ENCODE data around the gene SSH2.

Gene SSH2

GRCh38 chr17:29612404-29613280 is 317.4 kb downstream of the SSH2 start:
- DNase-seq (ENCODE audit: low read depth in 3 of 3), result no peak

DNA sequence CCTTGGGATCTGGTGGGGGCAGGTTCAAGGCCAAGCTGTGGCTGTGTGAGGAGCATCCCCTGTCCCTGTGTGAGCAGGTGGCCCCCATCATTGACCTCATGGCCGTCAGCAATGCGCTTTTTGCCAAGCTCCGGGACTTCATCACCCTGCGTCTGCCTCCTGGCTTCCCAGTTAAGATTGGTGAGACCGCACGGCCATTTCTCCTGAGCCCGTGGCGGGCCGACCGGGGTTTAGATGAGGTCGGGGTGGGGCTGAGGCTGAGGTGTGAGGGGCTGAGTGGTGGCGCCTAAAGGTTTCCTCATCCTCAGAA is 318.0 kb downstream of the SSH2 start:
- no peak for DNase-seq (ENCODE audit: low read depth in 3 of 3)

GRCh38 chr17:29611351-29612093 is 318.5 kb downstream of the SSH2 start:
- no peak for DNase-seq (ENCODE audit: low read depth in 3 of 3)

DNA sequence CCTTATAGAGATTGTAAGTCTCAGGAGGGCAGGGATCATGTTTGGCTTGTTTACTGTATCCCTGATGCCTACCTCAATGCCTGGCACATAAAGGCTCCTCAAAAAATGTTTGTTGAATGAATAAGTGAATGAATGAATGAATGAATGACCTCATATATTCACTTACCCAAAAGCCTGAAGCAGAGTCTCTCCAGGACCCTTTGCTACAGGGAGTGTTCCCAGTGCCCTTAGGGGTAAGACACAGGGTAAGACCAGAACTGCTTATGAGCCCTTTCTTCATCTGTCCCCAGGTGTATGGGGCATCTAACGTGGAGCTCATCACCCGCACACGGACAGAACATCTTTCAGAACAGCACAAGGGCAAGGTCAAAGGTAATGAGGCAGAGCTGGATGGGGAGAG is 319.6 kb downstream of the SSH2 start:
- DNase-seq (ENCODE audit: low read depth in 3 of 3), result no peak

DNA sequence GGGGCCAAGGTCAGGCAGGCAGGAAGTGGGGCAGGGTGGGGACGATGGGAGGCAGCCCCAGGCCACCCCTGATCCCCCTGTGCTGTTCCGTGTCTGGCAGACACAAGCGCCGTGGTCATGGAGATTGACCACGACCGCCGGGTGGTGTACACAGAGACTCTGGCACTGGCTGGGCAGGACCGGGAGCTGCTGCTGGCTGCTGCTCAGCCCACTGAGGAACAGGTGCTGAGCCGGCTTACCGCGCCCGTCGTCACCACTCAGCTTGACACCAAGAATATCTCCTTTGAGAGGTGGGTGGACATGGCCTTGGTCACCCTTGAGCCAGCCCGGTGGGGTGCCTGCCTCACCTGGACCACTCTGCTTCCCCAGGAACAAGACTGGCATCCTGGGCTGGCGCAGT is 321.0 kb downstream of the SSH2 start:
- no peak for DNase-seq (ENCODE audit: low read depth in 3 of 3)

- no peak for DNase-seq (ENCODE audit: low read depth in 3 of 3)
These were observed 322.4 kb downstream of the SSH2 start for GRCh38 chr17:29607557-29608195.

GRCh38 chr17:29603109-29603674 is 326.8 kb downstream of the SSH2 start:
- no peak for DNase-seq (ENCODE audit: low read depth in 3 of 3)

- no peak for DNase-seq (ENCODE audit: low read depth in 3 of 3)
These were observed 332.5 kb downstream of the SSH2 start for GRCh38 chr17:29597361-29598172.

DNA sequence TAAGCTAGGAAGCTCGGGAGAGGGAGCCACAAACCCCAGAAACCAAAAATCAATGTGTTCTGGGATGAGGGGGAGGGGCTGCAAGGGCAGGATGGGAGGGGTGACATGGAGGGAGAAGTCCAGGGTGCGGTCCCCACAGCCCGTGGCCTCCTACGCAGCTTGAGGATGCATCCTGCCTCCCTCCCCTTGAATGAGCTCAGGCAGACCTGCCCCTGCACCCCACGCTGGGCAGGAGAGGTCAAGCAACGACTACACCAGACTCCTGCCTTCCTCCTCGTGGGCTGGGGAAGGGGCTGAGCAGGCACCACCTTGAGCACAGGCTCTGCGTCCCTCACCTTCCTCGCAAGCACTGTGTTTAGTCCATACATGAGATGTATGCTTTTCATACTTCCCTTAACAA is 333.2 kb downstream of the SSH2 start:
- DNase-seq (ENCODE audit: low read depth in 3 of 3), result no peak

- DNase-seq (ENCODE audit: low read depth in 3 of 3), result no peak
These were observed 333.9 kb downstream of the SSH2 start for GRCh38 chr17:29595943-29596774.

GRCh38 chr17:29595107-29595942 is 334.7 kb downstream of the SSH2 start:
- DNase-seq (ENCODE audit: low read depth in 3 of 3), result no peak

DNA sequence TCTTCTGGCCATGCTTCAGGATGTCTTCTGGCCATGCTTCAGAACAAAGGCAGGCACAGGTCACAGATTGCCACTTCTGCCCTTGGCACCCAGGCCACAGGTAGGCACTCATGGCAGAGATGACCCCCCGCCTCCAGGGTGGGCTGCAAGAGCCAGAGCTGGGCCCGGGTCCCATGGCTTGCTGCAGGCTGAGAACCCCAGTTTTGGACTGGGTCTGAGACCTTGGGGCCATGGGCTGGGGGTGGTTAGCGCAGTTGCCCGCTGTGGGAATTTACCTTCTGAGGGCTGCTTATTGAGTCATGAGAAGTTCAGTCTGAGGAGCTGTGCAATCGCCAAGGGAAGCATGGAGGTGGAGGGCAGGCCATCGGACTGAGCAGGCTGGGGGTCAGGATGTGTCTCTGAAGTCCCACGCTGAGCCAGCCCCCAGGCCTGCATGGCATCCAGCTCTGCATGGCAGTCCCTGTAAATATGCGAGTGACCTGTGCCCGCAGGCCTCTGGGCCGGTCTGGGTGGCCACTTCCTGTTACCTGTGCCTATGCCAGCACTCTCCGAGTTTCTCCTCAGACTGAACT is 335.4 kb downstream of the SSH2 start:
- DNase-seq (ENCODE audit: low read depth in 3 of 3), result no peak

GRCh38 chr17:29593591-29594518 is 336.2 kb downstream of the SSH2 start:
- no peak for DNase-seq (ENCODE audit: low read depth in 3 of 3)

GRCh38 chr17:29592850-29593551 is 337.0 kb downstream of the SSH2 start, which contains the start of gene ANKRD13B:
Gene ANKRD13B (plus strand): TSS chr17:29593132. CDS start chr17:29593622, 490 bp downstream.
- DNase-seq (ENCODE audit: low read depth in 3 of 3), result peak in 1 of 3 experiments; percentile 44

GRCh38 chr17:29591737-29592608 is 338.1 kb downstream of the SSH2 start:
- peak; percentile 59 to 75 (median 63) for DNase-seq (ENCODE audit: low read depth in 3 of 3)

DNA sequence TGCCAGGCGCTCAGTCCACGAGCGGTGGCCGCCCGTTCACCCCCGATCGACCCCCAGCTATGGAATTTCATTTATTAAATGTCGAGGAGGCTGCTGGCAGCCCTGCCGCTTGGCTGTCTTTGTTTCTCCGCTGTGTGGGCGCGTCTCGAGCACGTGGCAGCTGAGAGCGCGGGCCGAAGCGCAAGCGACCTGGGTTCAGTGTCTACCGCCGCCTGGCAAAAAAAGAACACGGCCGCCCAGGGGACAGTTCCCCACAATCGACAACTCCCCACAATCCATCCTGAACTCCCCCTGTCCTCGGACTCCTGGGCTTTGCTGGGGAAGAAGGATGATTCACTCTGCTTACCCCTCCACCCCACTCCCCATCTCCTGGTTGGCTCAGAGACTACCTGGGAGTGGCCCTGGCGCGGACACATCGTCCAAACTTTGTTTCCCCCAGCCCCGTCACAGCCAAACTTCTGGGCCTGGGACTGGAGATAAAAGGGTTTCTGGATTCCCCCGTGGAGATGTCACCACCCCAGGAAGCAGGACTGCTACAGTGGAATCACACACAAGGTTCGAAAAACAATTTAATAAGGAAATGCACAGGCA is 338.8 kb downstream of the SSH2 start:
- DNase-seq (ENCODE audit: low read depth in 3 of 3), result no peak

Data from stimulated activated CD4-positive, alpha-beta T cell treated with anti-CD3 and anti-CD28 coated beads, TNF-alpha, amount 100 ng/mL, for 4 hours (primary cell).